Inferior parietal cortex (tissue), 1 donor: Measurements from ENCODE around the gene RXRA.

Experiments
- DNase-seq: peaks from one replicate; pipeline ENCODE4 v3.0.0-alpha.2; 2016; ENCODE audit errors: extremely low spot score

Gene RXRA

GRCh38 chr9:134469041-134469875, 143.0 kb downstream of the RXRA start:
- no peak for DNase-seq

GRCh38 chr9:134472256-134472655, 146.0 kb downstream of the RXRA start:
- DNase-seq, result no peak

GRCh38 chr9:134473141-134474054, 147.1 kb downstream of the RXRA start:
- DNase-seq, result no peak

GRCh38 chr9:134474055-134474370, 147.8 kb downstream of the RXRA start:
- no peak for DNase-seq

GRCh38 chr9:134475011-134475790, 148.9 kb downstream of the RXRA start:
- DNase-seq, result no peak

- no peak for DNase-seq
These were observed 150.2 kb downstream of the RXRA start for GRCh38 chr9:134476272-134476941.

GRCh38 chr9:134476942-134477335, 150.7 kb downstream of the RXRA start:
- no peak for DNase-seq

GRCh38 chr9:134477342-134477925, 151.2 kb downstream of the RXRA start:
- no peak for DNase-seq

GRCh38 chr9:134477927-134478326, 151.7 kb downstream of the RXRA start:
- DNase-seq, result no peak

- DNase-seq, result no peak
These were observed 155.5 kb downstream of the RXRA start for GRCh38 chr9:134481762-134482161.

GRCh38 chr9:134482226-134482625, 156.0 kb downstream of the RXRA start:
- no peak for DNase-seq

- no peak for DNase-seq
These were observed 157.3 kb downstream of the RXRA start for GRCh38 chr9:134483361-134484184.

GRCh38 chr9:134484479-134484878, 158.2 kb downstream of the RXRA start:
- no peak for DNase-seq

- DNase-seq, result no peak
These were observed 159.4 kb downstream of the RXRA start for GRCh38 chr9:134485653-134486052.

GRCh38 chr9:134486143-134486591, 159.9 kb downstream of the RXRA start:
- no peak for DNase-seq

- no peak for DNase-seq
These were observed 160.3 kb downstream of the RXRA start for GRCh38 chr9:134486596-134486995.
